GM19035 (cell line): ENCODE results near the gene ATOH7.
"Not testable (repeated sequence)": the region's sequence is repeated elsewhere in the genome, so short reads cannot be mapped to it uniquely, and the experiment has no call there.

Experiments
- ATAC-seq: cut with Tn5 transposase; IDR thresholded peaks from one replicate; pipeline ENCODE4 v1.9.1; 2021; ENCODE audit not compliant: unreplicated experiment

ATOH7 gene

GRCh38 chr10:68231817-68232251 lies at the start of gene ATOH7:
ATOH7 (minus strand) TSS chr10:68232113; CDS start chr10:68231677, 436 bp downstream.
- no peak for ATAC-seq

- ATAC-seq: no peak
These were observed 48.8 kb upstream of the ATOH7 start for GRCh38 chr10:68280758-68281157.

GRCh38 chr10:68278906-68279753 lies 47.2 kb upstream of the ATOH7 start:
- not testable (repeated sequence) for ATAC-seq

DNA sequence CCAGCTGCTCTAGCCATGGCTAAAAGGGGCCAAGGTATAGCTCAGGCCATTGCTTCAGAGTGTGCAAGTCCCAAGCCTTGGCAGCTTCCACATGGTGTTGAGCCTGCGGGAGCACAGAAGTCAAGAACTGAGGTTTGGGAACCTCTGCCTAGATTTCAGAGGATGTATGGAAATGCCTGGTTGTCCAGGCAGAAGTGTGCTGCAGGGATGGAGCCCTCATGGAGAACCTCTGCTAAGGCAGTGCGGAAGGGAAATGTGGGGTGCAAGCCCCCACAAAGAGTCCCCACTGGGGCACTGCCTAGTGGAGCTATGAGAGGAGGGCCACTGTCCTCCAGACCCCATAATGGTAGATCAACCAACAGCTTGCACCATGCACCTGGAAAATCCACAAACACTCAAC lies 45.9 kb upstream of the ATOH7 start:
- not testable (repeated sequence) for ATAC-seq

DNA sequence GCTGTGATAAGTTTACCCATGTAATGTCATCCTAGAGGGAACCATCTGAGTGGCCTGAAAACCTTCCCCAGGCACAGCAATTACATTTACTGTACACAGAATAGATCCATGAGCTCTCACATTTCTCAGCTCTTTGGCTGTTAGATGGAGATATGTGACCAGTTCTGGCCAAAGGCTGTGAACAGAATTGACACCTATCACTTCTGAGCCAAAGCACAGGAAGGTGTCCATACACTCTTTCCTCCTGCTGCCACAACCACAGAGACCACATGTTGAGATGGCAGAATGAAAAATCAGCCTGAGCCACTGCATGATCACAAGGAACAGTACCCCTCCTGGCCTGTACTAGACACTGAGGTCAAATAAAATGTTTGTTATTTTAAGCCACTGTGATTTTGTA lies 44.3 kb upstream of the ATOH7 start:
- ATAC-seq: no peak

GRCh38 chr10:68275600-68276126 lies 43.8 kb upstream of the ATOH7 start:
- no peak for ATAC-seq

DNA sequence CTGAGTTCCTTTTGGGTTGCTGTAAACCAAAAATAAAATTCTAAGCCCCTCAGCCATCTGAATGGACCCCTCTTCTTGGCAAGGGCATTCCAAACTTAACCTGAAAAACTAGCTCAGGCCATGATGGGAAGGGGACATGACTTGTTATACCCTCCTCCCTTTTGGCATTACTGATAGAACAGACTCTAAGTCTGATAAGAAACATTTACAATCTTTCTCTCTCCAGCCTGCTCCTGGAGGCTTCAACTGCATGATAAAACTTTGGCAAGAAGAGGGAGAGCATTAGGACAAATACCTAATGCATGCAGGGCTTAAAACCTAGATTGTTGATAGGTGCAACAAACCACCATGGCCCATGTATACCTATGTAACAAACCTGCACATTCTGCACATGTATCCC lies 40.9 kb upstream of the ATOH7 start:
- ATAC-seq: no peak

- ATAC-seq: no peak
These were observed 39.4 kb upstream of the ATOH7 start for GRCh38 chr10:68271196-68271882.

DNA sequence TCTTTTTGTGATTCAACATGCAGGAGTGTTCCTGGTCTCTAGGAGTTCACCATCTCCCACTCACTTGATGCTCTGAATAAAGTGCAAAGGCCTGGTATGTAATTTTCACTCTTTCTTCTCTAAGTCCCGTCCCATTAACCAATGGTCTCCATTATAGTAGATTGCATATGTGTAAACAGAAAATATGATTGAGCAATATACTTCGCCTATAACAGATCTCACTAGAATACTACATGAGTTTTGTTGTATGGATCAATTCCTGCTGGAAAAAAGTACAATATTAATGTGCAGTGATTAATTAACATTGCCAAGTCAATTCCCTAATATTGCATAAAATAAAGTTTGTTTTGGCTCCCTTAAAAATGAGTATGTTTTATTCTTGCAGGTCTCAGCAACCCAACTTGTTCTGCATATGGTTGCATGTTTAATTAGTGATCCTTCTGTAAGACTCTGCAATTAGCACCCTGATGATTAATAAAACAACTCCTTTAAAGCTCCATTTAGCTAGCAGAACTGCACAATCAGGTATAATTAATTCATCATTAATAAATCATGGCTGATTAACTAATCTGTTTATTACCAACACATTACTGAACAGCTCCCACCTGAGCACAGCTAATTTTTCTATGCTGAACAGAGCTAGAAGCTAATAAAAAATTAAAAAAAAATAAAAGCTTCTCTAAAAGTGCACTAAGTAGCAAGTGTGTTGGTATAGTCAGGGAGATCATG lies 37.8 kb upstream of the ATOH7 start:
- no peak for ATAC-seq

DNA sequence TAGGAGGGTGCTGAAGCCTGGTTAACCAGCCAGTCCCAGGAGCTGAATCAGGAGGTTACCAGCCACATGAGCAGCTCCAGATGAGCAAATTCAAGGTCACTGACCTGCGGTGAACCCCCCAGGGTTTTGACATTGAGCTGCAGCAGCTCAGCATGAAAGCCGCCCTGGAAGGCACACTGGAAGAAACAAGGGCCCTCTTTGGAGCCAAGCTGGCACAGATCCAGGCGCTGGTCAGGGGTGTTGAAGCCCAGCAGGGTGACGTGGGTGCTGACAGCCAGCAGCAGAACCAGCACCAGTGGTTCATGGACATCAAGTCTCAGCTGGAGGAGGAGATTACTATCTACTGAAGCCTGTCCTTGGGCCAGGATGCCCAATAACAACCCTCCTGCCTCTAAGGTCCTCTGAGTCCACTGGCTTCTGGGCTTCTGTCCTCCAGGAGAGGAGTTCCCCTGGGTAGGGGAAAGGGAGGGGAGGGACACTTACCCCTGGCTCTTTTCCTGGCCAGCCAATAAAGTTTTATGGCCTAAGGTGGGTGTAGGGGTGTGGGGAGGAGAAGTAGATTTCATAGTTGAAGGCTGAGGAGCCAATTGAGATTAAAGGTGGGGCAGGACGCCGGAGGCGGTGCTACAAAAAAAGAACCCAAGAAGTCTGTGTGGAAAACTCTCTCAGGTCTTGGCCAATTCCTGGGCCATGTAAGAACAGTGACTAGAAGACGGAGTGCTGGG lies 29.4 kb upstream of the ATOH7 start:
- no peak for ATAC-seq

- ATAC-seq: no peak
These were observed 21.4 kb upstream of the ATOH7 start for GRCh38 chr10:68253346-68253745.

DNA sequence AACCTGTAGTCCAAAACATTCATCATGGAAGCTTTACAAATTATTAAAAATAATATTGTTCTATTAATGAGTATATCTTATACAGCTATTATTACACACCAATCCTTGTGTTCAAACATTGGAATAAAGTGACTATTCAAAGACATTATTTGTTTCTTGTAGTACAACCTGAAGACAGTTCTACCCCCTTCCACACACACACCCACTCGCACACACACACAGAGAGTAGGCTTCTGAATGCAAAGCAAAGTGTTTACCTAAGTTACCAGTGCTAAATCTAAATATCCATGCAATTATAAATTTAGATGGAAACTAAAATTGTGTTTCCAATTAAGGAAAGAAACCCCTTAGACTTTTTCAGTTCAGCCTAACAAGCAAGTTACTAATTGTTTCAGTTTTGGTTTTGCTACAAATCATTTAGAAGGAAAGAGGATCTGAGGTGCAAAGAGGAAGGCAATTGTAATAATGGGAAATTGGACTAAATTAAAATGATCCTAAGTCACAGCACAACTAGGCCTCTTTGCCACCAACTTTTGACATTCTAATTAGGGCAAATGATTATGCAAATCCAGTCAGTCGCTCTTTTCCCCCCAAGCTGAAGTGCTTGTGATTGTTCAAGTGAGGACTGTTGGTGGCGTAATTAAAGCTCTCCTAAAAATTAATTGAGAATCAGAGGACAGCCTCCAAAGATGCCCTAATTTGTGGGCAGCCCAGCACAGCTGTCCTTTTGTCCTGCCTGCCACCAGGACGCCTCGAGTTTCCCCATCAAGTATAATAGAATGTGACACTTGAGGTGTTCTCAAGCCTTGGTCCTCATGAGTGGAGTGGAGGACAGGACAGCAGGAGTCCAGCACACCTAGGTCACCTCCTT lies 19.9 kb upstream of the ATOH7 start:
- no peak for ATAC-seq

GRCh38 chr10:68251151-68251550 lies 19.2 kb upstream of the ATOH7 start:
- ATAC-seq: no peak

DNA sequence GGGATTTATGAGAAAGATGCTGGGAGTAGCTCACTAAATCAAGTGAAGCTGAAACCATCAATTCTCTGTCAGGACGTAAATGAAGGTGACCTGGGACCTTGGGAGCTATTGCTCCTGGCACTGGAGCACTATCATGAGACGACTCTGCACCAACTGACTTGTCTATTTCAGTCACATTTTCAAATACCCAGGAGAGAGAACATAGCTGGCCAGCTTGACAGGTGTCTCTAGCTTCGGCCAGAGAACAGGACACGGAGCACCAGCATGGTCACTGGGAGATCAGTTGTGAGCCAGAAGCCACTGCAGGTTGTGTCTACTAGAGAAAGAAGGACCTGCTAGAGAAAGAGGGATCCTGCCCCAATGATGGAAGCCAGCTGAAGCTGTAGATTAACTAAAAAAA lies 17.4 kb upstream of the ATOH7 start:
- no peak for ATAC-seq

DNA sequence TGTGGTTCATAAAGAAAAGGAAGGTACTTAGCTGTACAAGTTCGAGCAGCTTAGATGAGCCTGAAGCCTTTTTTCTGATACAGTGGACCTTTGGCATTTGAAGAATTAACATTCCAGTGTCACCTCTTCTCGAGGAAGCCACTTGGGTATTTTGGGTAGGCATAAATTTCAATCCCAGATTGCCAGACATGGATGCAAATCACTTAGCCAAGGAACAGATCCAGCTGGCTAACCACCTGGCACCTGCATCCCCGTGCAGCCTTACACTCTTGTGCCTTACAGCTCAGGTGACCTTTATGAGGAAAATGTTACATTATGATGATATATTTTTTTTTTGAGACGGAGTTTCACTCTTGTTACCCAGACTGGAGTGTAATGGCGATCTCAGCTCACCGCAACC lies 16.0 kb upstream of the ATOH7 start:
- no peak for ATAC-seq

- not testable (repeated sequence) for ATAC-seq
These were observed 14.5 kb upstream of the ATOH7 start for GRCh38 chr10:68246397-68246796.

- no peak for ATAC-seq
These were observed 10.1 kb upstream of the ATOH7 start for GRCh38 chr10:68242051-68242450.

DNA sequence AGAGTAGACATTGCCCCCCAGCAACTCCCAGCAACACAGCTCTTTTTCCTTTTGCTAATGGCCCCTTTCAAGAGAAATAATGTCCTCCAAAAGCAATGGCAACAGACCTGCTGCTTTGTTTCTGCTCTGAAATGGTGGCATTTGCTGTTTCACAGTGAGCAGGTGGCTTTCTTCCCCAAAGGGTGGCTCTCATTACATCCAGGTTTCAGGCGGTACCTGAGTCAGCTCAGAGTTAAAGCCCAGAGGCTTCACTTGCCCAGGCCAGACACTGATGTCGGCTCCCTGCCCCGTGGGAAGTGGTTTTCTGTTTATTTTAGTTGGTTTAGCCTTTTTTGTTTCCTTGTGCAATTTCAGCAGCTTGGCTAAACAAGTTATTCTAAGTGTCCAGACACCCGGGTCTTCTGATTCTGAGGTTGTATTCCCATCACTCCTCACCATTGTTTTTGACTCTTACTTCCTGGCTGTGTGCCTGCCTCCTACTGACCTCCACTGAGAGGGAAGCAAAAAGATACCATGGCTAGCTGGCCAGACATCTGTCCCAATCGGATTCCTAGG lies 7.8 kb upstream of the ATOH7 start:
- no peak for ATAC-seq

DNA sequence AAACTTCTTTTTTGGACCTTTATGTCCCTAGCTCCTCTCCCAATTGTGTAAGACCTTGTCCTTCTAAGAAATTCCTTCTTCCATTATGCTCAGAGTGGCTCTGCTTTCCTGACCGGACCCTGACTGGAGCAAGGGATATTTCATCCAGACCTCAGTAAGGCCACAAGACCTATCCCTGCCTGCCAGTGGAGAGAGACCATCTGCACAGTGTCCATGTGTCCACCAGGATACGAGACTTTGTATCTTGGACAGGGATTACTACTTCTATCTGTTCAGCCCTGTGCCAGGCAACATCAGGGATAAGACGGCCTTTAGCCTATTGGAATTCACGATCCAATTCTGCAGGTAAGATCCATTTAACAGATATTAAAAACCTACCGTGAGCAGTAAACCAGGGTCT lies 7.2 kb upstream of the ATOH7 start:
- no peak for ATAC-seq
